Measurements from ENCODE around the gene BMF.
"Not testable (repeated sequence)": the region's sequence is repeated elsewhere in the genome, so short reads cannot be mapped to it uniquely, and the experiment has no call there.

DNA sequence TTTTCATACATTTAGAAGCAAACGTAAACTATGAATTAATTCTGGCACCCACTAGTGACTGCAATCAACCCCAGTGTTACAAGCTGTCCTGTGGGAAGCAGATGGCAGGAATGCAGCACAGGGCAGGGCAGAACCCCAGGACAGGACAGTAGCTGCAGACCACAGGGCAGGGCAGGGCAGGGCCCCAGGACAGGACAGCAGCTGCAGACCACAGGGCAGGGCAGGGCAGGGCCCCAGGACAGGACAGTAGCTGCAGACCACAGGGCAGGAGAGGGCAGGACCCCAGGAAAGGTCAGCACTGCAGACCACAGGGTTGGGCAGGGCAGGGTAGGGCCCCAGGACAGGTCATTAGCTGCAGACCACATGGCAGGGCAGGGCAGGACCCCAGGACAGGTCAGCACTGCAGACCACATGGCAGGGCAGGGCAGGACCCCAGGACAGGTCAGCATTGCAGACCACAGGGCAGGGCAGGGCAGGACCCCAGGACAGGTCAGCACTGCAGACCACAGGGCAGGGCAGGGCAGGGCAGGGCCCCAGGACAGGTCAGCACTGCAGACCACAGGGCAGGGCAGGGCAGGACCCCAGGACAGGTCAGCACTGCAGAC lies 27.3 kb upstream of the BMF start:
- not testable (repeated sequence) for TF ChIP-seq CTCF (conservative IDR thresholded peaks at IDR 0.05; ENCODE audit: low read length); EZH2phosphoT487 (IDR thresholded peaks at IDR 0.05; ENCODE audit: borderline replicate concordance, low read depth, low read length)
